Sigmoid colon (tissue), 4 donors: ENCODE data around the gene GPNMB.

Experiments
- CTCF ChIP-seq, 4 experiments: fragments of 450-650 bp in 3 of 4; fragments of 200-600 bp in 1 of 4; IDR thresholded peaks; one replicate each; pipeline ENCODE4 v1.5.1; 2016 to 2019; ENCODE audit warnings: antibody characterized with exemption in 4 of 4, mild to moderate bottlenecking in 3 of 4, moderate library complexity in 2 of 4
- POLR2A ChIP-seq, 2 donors: fragments of 450-650 bp; IDR thresholded peaks; one replicate each; pipeline ENCODE4 v1.6.1; 2016; ENCODE audit warnings: antibody characterized with exemption in 2 of 2, mild to moderate bottlenecking in 2 of 2, moderate library complexity in 2 of 2
- POLR2AphosphoS5 ChIP-seq, 4 donors: sonication (generic); formaldehyde crosslinking; IDR thresholded peaks; one replicate each; pipeline ENCODE4 v1.6.1; 2017; ENCODE audit warnings: antibody characterized with exemption in 4 of 4

GRCh38 chr7:23204241-23204640, 42.3 kb upstream of the GPNMB start:
- TF ChIP-seq CTCF (IDR thresholded peaks at IDR 0.05) (no peak), POLR2A (IDR thresholded peaks at IDR 0.05) (no peak), POLR2AphosphoS5 (IDR thresholded peaks at IDR 0.05) (no peak)
